ENCODE results near the gene UBR4.

Gene UBR4

DNA sequence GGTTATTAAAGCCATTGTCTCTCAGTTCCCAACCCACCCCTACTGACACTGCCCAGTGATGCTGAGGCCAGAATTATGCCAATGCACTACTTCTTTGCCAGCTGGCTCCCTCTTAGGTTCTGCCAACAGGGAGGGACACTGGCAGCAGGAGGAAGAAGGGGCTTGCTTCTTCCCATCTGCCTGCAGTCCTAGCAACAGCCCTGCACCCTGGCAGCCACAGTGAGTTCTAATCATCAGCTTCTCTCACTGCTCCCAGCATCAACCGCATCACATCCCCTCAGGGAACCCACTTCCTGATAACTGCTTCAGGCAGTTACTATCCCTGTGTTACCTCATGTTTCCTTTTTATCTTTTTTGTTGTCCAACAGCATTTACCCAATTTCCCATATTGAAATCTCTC lies 86.2 kb downstream of the UBR4 start:
- H4K20me1 ChIP-seq (ENCODE audit: insufficient read depth, low read length) = no peaks in the 10 kb centered on the region
- TF ChIP-seq EZH2phosphoT487 (IDR thresholded peaks at IDR 0.05; ENCODE audit: low read length) (no peak), EZH2 (optimal IDR thresholded peaks at IDR 0.05; ENCODE audit: low read depth, low read length) (no peak)
- TF ChIP-seq, protein P1, sequence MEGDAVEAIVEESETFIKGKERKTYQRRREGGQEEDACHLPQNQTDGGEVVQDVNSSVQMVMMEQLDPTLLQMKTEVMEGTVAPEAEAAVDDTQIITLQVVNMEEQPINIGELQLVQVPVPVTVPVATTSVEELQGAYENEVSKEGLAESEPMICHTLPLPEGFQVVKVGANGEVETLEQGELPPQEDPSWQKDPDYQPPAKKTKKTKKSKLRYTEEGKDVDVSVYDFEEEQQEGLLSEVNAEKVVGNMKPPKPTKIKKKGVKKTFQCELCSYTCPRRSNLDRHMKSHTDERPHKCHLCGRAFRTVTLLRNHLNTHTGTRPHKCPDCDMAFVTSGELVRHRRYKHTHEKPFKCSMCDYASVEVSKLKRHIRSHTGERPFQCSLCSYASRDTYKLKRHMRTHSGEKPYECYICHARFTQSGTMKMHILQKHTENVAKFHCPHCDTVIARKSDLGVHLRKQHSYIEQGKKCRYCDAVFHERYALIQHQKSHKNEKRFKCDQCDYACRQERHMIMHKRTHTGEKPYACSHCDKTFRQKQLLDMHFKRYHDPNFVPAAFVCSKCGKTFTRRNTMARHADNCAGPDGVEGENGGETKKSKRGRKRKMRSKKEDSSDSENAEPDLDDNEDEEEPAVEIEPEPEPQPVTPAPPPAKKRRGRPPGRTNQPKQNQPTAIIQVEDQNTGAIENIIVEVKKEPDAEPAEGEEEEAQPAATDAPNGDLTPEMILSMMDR (IDR thresholded peaks at IDR 0.05; ENCODE audit: low read length) = no peak
- H3K9ac ChIP-seq (ENCODE audit: low read length) = no peak overlapping the region

DNA sequence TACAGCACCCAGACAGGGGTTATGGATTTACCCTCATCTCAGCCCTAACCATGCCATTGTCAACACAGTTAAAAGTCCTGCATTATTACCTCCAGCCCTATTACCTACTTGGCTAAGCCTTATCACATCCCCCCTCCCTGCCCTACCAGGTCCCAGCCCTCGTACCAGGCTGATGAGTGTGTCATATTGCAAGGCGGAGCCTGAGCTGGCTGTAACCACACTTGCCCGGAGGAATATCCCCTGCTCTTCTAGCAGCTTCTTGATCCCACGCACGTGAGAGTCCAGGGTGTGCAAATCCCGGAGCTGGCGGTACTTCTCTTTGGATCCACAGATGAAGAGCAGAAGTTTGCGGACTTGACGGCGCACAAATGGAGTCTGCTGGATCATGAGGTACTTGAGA lies 87.4 kb downstream of the UBR4 start:
- no peak overlapping the region for H3K4me3 ChIP-seq (ENCODE audit: low read length)
- H3K27me3 ChIP-seq (replicated peaks; ENCODE audit: insufficient read depth, low read length) = no peaks in the 10 kb centered on the region
- no peaks in the 10 kb centered on the region for H3K9me3 ChIP-seq (replicated peaks; ENCODE audit: insufficient read depth, low read length)
- no peaks in the 10 kb centered on the region for H3K4me1 ChIP-seq (ENCODE audit: low read length)
- peaks cover 15% of the 10 kb centered on the region for H3K36me3 ChIP-seq (replicated peaks; ENCODE audit: insufficient read depth, low read length)
- no peak overlapping the region for H2AFZ ChIP-seq (ENCODE audit: low read length)
- no peaks in the 10 kb centered on the region for H3K9me2 ChIP-seq (replicated peaks; ENCODE audit: insufficient read depth, low read length)
- no peaks in the 10 kb centered on the region for H4K20me1 ChIP-seq (ENCODE audit: insufficient read depth, low read length)
- no peaks in the 10 kb centered on the region for H3F3A ChIP-seq (ENCODE audit: insufficient read depth, low read length)
- no peak for DNase-seq
- H3K79me2 ChIP-seq (ENCODE audit: low read length) = no peaks in the 10 kb centered on the region
- no peak overlapping the region for H3K9ac ChIP-seq (ENCODE audit: low read length)
- no peak overlapping the region for H3K27ac ChIP-seq (ENCODE audit: low read length)
- TF ChIP-seq, protein P1 (IDR thresholded peaks at IDR 0.05; ENCODE audit: low read length) = no peak
- no peak for TF ChIP-seq EZH2phosphoT487 (IDR thresholded peaks at IDR 0.05; ENCODE audit: low read length)
- no peak for TF ChIP-seq EZH2 (optimal IDR thresholded peaks at IDR 0.05; ENCODE audit: low read depth, low read length)
- H3K4me2 ChIP-seq (ENCODE audit: low read depth, low read length) = no peak overlapping the region

More for the DNA sequence above, 86.2 kb downstream of the UBR4 start:
- Histone ChIP-seq H3F3A (ENCODE audit: insufficient read depth, low read length) (no peaks in the 10 kb centered on the region), H3K4me2 (ENCODE audit: low read depth, low read length) (no peak overlapping the region), H3K79me2 (ENCODE audit: low read length) (no peaks in the 10 kb centered on the region), H3K9me3 (replicated peaks; ENCODE audit: insufficient read depth, low read length) (no peaks in the 10 kb centered on the region), H3K36me3 (replicated peaks; ENCODE audit: insufficient read depth, low read length) (peaks cover 18% of the 10 kb centered on the region), H3K27me3 (replicated peaks; ENCODE audit: insufficient read depth, low read length) (no peaks in the 10 kb centered on the region), H3K9me2 (replicated peaks; ENCODE audit: insufficient read depth, low read length) (no peaks in the 10 kb centered on the region), H3K27ac (ENCODE audit: low read length) (no peak overlapping the region), H3K4me1 (ENCODE audit: low read length) (no peaks in the 10 kb centered on the region), H3K4me3 (ENCODE audit: low read length) (no peak overlapping the region), H2AFZ (ENCODE audit: low read length) (no peak overlapping the region)
- DNase-seq = no peak

DNA sequence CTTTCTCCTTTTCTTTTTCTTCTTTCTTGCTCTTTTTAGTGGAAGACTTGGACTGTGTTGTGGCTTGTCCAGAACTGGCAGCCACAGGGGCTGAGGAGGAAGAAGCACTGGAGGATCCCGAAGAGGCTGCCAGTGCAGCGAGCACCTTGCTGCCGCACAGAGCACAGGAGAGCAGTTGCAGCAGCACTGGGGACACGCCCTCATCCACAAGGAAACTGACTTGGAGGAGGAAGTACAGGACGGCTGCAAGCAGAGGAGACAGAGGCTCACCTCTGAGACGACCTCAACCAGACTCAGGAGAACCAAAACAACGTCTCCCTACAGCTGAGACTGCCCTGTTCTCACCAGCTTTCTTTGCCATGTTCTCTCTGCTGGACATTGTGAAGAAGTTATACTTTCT lies 88.9 kb downstream of the UBR4 start:
- H2AFZ ChIP-seq (ENCODE audit: low read length) = no peak overlapping the region
- no peak overlapping the region for H3K9ac ChIP-seq (ENCODE audit: low read length)
- TF ChIP-seq EZH2phosphoT487 (IDR thresholded peaks at IDR 0.05; ENCODE audit: low read length) (no peak), EZH2 (optimal IDR thresholded peaks at IDR 0.05; ENCODE audit: low read depth, low read length) (no peak)
- TF ChIP-seq, protein P1 (IDR thresholded peaks at IDR 0.05; ENCODE audit: low read length) = no peak
- H3K79me2 ChIP-seq (ENCODE audit: low read length) = no peaks in the 10 kb centered on the region
- DNase-seq = no peak
- H3K9me2 ChIP-seq (replicated peaks; ENCODE audit: insufficient read depth, low read length) = no peaks in the 10 kb centered on the region
- no peak overlapping the region for H3K4me2 ChIP-seq (ENCODE audit: low read depth, low read length)
- H4K20me1 ChIP-seq (ENCODE audit: insufficient read depth, low read length) = no peaks in the 10 kb centered on the region
- peaks cover 15% of the 10 kb centered on the region for H3K36me3 ChIP-seq (replicated peaks; ENCODE audit: insufficient read depth, low read length)
- no peak overlapping the region for H3K27ac ChIP-seq (ENCODE audit: low read length)
- H3K9me3 ChIP-seq (replicated peaks; ENCODE audit: insufficient read depth, low read length) = no peaks in the 10 kb centered on the region
- H3F3A ChIP-seq (ENCODE audit: insufficient read depth, low read length) = no peaks in the 10 kb centered on the region
- H3K27me3 ChIP-seq (replicated peaks; ENCODE audit: insufficient read depth, low read length) = no peaks in the 10 kb centered on the region
- no peak overlapping the region for H3K4me3 ChIP-seq (ENCODE audit: low read length)
- H3K4me1 ChIP-seq (ENCODE audit: low read length) = no peaks in the 10 kb centered on the region
